Dedifferentiated amniotic fluid mesenchymal stem cell (primary cell): ENCODE measurements around the gene FNDC3A.
"Not testable (repeated sequence)": the region's sequence is repeated elsewhere in the genome, so short reads cannot be mapped to it uniquely, and the experiment has no call there.

Experiments used
- DNase-seq: peaks from one replicate; pipeline ENCODE4 v3.0.0-alpha.2; 2016; ENCODE audit errors: extremely low spot score

Gene FNDC3A

DNA sequence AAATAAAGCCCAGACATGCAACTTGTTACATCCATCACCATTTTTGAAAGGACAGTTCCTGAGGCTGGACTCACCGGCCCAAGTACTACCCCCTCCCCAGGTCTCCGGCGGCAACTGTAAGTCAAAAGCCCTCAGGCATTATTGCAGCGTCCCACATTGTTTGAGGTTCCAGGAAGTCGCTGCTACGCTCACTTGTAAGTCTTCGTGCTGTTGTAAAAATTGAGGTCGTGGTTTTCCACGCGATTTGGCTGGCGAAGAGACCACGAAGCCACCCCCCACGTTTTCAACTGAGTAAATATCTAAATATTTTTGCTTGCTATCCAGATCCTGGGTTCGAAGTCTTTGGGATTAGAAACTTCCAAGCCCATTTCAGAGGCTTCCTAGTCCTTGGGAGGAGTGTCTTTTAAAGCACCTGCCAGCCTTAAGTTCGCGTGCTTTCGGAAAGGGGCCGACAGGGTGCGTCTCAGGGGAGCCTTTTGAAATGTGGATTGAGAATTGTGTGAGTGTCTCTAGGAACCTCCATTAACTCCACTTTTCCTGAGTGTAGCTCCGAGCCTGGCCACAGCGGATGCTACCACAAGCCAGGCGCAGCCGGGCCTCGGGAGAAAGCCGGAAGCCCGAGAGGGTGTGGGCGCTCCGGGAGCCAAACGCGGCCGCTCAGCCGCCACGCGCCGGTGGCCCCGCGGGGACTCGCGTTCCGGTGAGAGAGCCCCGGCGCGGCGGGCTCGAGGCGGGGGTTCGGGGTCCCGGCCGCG, 434 bp upstream of the FNDC3A start:
- DNase-seq: peak; percentile 57

GRCh38 chr13:48976576-48977285, 1.0 kb downstream of the FNDC3A start:
- DNase-seq: peak; percentile 43

GRCh38 chr13:48977286-48977625, 1.5 kb downstream of the FNDC3A start:
- no peak for DNase-seq

DNA sequence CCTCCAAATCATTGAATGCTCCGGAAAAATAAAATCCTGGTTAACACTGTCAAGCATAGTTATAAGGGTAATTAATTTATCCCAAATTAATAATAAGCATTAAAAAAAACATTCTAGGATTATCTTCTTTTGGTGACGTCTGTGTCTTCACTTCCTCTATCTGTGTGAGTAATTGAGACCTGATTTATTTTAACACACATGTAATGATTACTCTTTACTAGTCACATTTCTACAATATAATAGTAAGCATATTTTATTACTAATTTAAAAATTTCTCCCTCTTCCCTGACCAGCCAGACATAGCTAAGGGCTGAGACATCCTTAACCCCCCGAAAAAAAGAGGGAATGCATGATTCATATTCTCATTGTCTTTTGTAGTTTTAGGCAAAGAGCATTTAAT, 2.3 kb downstream of the FNDC3A start:
- no peak for DNase-seq

DNA sequence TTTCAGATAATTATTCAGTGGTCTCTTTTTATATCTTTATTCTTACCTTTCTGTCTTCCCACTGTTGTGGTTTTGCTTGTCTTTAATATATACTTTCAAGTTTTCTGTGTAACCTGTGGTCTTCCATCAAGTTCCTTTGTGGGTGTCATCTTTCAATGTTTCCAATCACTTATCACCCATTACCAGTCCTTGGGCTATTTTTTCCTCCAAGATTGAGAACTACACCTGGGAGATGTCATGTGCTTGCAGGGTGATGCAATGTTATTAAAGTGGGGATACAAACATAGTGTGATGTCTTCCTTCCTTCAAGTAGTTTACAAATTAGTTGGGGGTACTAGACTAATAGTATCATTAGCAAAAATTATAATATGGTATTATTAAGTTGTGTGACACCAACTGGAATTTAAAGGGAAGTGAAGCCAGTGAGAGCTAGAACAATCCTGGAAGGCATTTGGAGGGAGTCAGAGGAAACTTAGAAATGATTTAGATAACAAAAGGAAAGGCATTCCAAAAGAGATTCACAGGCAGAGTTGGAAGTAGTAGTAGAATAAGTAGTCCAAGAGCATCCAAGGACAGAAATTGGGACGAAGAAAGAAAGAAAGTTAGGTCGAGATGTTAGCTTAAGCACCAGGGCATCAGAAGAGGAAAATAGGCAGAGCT, 3.4 kb downstream of the FNDC3A start:
- DNase-seq: no peak

DNA sequence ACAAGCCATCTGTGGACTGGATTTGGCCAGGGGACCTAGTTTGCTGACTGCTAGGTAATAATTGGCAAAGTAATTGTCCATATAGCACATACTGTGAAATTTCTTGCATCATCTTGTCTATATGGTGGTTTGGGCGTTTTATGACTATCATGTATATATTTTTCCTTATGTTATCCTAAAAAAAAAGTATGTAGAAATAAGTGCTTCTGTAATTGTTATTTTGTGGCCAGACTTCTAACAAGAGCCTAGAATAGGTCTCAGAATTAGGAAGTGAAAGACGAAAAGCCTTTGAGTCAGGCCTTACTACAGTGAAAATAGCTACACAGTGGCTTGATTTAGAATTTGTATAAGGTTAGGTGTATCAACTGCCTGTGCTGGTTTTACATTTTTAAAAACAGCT, 4.2 kb downstream of the FNDC3A start:
- no peak for DNase-seq

GRCh38 chr13:48983331-48983730, 7.6 kb downstream of the FNDC3A start:
- DNase-seq: no peak

GRCh38 chr13:48985756-48986155, 10.0 kb downstream of the FNDC3A start:
- DNase-seq: no peak

DNA sequence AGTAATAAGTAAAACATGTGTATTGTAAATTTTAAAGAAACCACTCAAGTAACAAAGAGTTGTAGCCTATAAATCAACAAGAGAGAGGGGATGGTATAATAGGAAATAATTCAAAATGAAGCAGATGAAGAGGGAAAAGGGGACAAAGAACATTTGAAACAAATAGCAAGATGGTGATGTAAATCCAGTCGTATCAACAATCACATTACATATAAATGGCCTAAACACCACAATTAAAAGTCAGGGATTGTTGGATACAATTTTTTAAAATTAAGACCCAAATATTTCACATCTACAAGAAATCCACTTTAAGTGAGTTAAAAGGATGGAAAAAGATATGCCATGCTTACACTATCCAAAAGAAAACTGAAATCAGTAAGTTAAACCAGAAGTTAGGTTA, 15.2 kb downstream of the FNDC3A start:
- no peak for DNase-seq

- DNase-seq: no peak
Observed at GRCh38 chr13:48993150-48993549, 17.4 kb downstream of the FNDC3A start.

GRCh38 chr13:48994706-48995105, 19.0 kb downstream of the FNDC3A start:
- no peak for DNase-seq

GRCh38 chr13:48998641-48999292, 23.1 kb downstream of the FNDC3A start:
- DNase-seq: no peak

DNA sequence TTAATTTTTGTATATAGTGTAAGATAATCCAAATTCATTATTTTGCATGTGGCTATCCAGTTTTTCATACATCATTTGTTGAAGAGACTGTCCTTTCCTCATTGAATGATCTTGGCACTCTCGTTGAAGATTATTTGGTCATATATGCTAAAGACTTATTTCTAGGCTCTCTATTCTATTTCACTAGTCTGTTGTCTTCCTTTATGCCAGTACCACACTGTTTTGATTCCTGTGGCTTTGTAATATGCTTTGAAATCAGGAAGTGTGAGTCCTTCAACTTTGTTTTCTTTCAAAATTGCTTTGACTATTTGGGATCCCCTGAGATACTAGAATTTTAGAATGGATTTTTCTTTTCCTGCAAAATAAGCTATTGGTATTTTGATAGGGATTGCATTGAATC, 24.5 kb downstream of the FNDC3A start:
- DNase-seq: no peak

DNA sequence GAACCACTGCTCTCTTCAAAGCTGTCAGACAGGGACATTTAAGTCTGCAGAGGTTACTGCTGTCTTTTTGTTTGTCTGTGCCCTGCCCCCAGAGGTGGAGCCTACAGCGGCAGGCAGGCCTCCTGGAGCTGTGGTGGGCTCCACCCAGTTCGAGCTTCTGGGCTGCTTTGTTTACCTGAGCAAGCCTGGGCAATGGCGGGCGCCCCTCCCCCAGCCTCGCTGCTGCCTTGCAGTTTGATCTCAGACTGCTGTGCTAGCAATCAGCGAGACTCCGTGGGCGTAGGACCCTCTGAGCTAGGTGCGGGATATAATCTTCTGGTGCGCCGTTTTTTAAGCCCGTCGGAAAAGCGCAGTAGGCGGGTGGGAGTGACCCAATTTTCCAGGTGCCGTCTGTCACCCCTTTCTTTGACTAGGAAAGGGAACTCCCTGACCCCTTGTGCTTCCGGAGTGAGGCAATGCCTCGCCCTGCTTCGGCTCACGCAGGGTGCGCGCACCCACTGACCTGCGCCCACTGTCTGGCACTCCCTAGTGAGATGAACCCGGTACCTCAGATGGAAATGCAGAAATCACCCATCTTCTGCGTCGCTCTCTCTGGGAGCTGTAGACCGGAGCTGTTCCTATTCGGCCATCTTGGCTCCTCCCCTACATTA, 43.4 kb downstream of the FNDC3A start:
- DNase-seq: not testable (repeated sequence)

DNA sequence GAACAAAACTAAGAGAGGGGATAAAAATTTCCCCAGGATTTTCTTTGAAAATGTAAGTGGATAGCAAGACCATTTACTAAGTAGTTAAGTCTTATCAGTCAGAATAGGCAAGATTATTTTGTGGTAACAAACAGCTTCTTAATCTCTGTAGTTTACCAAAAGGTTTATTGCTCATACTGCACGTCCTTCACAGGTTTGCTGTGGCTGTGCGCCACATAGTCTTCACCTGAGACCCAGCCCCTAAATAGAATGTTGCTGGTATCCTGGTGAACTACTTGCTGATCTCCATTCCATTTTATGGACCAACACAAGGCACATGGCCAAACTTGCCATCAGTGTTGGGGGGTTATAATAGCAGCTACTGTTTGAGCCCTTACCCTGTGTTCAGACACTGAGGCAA, 44.6 kb downstream of the FNDC3A start:
- DNase-seq: no peak

- no peak for DNase-seq
Observed at GRCh38 chr13:49020940-49021553, 45.3 kb downstream of the FNDC3A start.

- no peak for DNase-seq
Observed at GRCh38 chr13:49021953-49022352, 46.2 kb downstream of the FNDC3A start.

GRCh38 chr13:49022472-49023144, 46.9 kb downstream of the FNDC3A start:
- peak; percentile 15 for DNase-seq

DNA sequence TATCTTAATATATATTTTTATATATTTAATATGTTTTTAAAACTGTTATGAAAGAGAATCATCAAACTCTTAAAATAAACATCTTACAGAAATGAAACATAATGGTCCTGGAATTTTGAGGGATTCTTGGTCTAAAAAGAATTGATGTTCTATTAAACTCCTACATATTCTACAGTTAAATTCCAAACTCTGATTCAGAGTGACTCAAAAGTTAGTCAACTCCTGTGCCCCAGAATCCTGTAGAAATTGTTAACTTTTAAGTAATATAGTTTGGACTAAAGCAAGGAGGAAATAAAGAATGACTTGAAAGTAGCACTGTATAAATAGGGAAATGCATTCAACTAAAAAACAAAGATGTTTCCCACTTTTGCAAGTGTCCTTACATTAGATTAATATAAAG, 47.7 kb downstream of the FNDC3A start:
- DNase-seq: peak; percentile 50

DNA sequence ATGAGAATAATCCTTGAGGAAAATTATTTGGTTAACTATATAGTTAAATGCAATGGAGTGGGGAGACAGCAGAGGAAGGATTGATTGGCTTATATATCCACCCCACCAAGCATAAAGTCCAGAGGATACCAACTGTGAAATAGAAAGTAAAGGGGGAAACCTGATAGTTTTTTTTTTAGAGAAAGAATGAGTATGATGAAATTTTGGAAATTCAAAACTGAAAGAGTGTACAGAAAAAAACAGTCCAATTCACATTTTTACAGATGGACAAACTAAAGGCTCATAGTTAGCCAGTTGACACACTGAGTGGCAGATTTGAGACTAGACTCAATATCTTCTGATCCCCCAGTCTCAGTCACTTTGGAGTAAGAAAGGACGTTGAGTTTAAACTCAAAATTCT, 51.1 kb downstream of the FNDC3A start:
- peak; percentile 44 for DNase-seq

GRCh38 chr13:49029570-49029969, 53.9 kb downstream of the FNDC3A start:
- DNase-seq: no peak
